Measurements from ENCODE around the gene OR13D1.

DNA sequence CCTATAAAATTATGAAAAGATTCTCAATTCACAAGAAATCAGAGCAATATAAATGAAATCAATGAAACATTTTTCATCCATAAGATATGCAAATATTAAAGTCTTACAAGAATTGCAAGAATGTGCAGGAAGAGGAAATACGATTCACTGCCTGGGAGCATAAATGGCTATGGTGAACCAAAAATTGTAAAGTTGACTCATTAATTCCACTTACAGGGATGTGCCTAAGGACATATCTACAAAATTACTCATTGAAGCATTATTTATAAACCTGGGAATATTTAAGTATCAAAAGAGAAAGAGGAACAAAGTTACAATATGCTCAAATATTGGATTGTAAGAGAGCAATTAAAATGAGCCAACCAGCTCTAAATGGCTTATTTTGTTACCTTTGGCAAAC lies 46.3 kb downstream of the OR13D1 start:
- TF ChIP-seq MEIS2 (IDR thresholded peaks at IDR 0.05; ENCODE audit: partially characterized antibody) (no peak), RBM17 (IDR thresholded peaks at IDR 0.05; ENCODE audit: borderline replicate concordance, low read depth, low read length) (no peak), FOS (IDR thresholded peaks at IDR 0.05; ENCODE audit: extremely low read depth, insufficient read length) (no peak), TAF1 (IDR thresholded peaks at IDR 0.05; ENCODE audit: control insufficient read depth, extremely low read depth, insufficient read depth, low read length, severe bottlenecking) (no peak), ZZZ3 (IDR thresholded peaks at IDR 0.05) (no peak), PHTF2 (CRISPR knock-in tag; IDR thresholded peaks at IDR 0.05) (no peak), DNMT1 (IDR thresholded peaks at IDR 0.05) (no peak), BRCA1 (IDR thresholded peaks at IDR 0.05) (no peak), BRCA1 (CRISPR knock-in tag; IDR thresholded peaks at IDR 0.05) (no peak), CEBPB (tag; IDR thresholded peaks at IDR 0.05) (no peak), CTCF (IDR thresholded peaks at IDR 0.05 in 2 of 3, conservative IDR thresholded peaks at IDR 0.05 in 1 of 3; ENCODE audit: insufficient read depth in 2 of 3, low read depth in 1 of 3, low read length in 3 of 3) (no peak)
- TF ChIP-seq, protein P1, sequence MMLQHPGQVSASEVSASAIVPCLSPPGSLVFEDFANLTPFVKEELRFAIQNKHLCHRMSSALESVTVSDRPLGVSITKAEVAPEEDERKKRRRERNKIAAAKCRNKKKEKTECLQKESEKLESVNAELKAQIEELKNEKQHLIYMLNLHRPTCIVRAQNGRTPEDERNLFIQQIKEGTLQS (IDR thresholded peaks at IDR 0.05) = no peak
- TF ChIP-seq, protein P1 (CRISPR knock-in tag; conservative IDR thresholded peaks at IDR 0.05) = no peak
